Measurements from ENCODE around the gene WDFY1.
A peak's percentile ranks its signal among the peaks of the same experiment; 100 is the strongest.

WDFY1 gene

DNA sequence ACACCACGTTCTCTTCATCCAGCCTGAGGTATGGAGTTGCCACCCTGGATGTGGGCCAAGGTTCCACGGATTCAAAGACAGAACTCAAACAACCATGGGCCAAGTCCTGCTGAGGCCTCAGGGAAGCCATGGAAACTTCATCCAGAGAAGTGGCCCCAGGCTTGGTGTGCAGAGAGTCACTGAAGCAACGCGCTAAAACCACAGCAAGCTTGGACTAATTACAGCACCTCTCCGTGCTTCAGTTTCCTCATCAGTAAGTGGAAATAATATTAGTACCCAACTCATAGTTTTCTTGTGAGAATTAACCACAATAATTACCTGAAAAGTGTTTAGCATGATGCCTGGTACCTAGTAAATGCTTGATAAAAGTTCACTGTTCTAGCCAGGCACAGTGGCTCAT is 88.6 kb downstream of the WDFY1 start:
- no peak for DNase-seq (ENCODE audit: low read depth)

- DNase-seq (ENCODE audit: low read depth): no peak
These were observed 89.1 kb downstream of the WDFY1 start for GRCh38 chr2:223856021-223856420.

- no peak for DNase-seq (ENCODE audit: low read depth)
These were observed 89.7 kb downstream of the WDFY1 start for GRCh38 chr2:223855426-223855825.

DNA sequence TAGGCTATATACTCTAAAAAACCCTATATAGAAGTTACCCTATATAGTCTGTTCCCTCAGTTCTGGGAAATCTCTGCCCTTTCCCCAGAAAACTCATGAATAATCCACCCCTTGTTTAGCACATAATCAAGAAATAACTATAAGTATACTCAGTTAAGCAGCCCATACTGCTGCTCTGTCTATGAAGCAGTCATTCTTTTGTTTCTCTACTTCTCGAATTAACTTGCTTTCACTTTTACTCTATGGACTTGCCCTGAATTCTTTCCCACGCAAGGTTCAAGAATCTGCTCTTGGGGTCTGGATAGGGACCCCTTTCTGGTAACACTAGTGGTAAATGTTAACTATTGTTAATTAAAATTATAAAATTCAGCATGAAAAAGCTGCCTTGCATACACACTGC is 90.4 kb downstream of the WDFY1 start:
- no peak for DNase-seq (ENCODE audit: low read depth)

DNA sequence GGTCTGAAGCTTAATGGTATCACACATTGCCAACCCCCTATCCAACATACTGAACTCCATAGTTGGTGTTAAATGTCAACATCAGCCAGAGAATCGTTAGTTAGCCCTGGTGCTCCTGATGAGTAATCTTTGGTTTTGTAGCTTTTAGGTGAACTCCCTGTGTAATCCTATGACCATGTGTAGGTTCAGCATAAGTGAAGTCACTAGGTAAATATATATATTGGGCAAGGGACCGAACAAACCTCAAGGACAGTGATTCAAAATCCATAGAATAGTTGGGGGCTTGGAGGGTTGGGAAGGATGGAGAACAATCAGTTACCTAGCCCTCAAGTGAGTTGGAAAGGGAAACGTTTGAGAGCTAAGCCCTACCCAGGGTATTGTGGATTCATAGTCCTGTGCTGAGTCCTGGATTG is 91.7 kb downstream of the WDFY1 start:
- no peak for DNase-seq (ENCODE audit: low read depth)

GRCh38 chr2:223852281-223852795 is 92.8 kb downstream of the WDFY1 start:
- DNase-seq (ENCODE audit: low read depth): no peak

GRCh38 chr2:223847410-223847809 is 97.7 kb downstream of the WDFY1 start:
- DNase-seq (ENCODE audit: low read depth): no peak

DNA sequence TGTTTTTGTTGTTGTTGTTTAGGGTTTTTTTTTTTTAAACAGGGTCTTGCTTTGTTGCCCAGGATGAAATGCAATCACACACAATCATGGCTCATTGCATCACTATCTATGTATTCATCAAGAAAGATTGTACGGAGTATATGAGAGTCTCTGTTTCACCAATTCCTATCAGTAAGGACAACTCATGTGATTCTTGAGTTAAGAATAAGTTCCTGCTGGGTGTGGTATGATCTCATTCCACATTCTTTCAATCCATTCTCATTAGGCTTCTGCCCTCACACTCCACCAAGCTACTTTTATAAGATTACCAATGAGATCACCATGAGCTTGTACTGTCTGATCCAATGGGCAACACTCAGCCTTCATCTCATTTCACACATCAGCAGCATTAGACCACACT is 98.6 kb downstream of the WDFY1 start:
- DNase-seq (ENCODE audit: low read depth): peak; percentile 43

DNA sequence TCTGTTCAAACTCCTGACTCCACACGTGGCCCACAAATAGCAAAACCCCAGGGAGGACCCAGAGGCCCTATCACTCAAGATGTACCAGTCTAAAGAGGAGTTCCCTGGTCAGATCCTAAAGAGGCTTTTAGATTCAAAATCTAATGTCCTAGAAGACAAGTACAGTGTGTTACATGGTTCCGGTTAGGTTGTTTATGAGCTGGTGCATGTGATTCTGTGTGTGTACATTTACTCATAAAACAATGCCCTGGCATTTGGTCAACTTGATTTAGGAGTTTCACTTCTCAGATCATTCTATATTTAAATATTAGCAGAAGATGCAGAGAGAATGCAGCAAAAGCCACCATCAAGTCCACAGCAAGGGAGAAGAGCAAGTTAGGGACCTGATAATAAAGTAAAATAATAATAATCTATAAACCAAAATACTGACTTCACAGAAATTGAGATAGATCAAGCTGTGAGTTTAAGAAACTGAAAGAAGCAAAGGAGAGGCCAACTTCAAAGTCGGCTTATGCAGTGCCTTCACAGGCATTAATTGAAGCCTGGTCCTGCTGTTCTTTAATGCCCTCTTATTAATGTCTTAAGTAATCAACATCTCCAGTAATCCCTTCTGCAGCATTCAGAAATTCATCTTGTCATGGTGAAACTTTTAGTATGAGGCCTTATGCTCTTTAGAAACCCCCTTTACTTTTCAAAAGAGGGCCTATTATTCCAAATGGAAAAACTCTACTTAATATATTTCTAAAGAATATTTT is 103.5 kb downstream of the WDFY1 start:
- no peak for DNase-seq (ENCODE audit: low read depth)

- DNase-seq (ENCODE audit: low read depth): no peak
These were observed 107.7 kb downstream of the WDFY1 start, which contains the start of gene AP1S3 for GRCh38 chr2:223837287-223838061. AP1S3 (minus strand) TSS chr2:223837582; CDS start chr2:223837450, 132 bp downstream.

DNA sequence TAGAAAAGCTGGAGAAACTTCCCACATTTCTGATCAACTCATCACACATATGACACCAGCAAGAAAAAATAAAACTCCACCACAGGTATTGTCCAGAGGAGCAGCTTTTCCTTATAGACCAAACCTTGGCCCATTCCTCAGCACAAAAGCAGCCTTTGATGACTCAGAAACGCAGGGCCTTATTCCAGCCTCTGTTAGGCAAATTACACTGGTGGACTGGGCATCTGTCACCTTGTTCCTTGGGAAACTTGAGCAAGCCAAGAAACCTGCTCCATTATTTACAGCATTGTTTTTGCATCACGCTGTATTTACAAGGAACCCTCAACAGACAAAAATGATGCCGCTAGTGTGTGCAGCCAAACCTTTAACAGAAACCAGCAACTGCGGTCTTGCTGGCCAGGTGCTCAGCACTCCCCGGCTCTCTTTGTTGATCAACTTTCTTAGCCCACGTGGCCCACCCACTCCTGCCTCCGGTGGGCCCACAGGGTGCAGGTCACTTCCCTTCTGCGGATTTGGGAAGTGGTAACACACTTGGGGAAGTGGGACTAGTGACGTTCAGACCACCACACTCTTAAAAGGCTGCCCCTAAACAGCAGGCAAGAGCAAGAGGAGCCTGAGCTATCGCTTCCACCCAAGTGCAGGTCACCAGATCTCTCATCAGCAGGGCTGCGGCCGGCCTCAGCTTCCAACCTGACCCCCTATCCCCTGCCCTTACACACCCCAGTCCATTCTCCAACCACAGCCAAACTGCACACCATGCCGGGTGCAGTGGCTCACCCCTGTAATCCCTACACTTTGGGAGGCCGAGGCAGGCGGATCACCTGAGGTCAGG is 109.2 kb downstream of the WDFY1 start:
- no peak for DNase-seq (ENCODE audit: low read depth)

DNA sequence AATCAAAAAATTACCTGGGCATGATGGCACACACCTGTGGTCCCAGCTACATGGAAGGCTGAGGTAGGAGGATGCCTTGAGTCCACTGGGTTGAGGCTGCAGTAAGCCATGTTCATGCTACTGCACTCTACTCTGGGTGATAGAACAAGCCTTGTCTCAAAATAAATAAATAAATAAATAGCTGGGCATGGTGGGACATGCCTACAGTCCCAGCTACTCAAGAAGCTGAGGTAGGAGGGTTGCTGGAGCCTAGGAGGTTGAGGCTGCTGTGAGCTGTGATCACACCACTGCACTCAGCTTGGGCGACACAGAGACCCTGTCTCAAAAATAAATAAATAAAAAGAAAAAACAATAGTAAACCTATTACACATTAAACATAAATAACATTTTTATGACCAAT is 110.7 kb downstream of the WDFY1 start:
- DNase-seq (ENCODE audit: low read depth): no peak

- no peak for DNase-seq (ENCODE audit: low read depth)
These were observed 112.8 kb downstream of the WDFY1 start for GRCh38 chr2:223832241-223832903.

- no peak for DNase-seq (ENCODE audit: low read depth)
These were observed 116.0 kb downstream of the WDFY1 start for GRCh38 chr2:223829128-223829527.

GRCh38 chr2:223828314-223828713 is 116.8 kb downstream of the WDFY1 start:
- DNase-seq (ENCODE audit: low read depth): no peak

GRCh38 chr2:223826995-223827394 is 118.1 kb downstream of the WDFY1 start:
- no peak for DNase-seq (ENCODE audit: low read depth)
